Tibial artery (tissue), 4 donors: ENCODE measurements around the gene ADAMTSL3.

Experiments
- DNase-seq, 2 donors: peaks; one replicate each; pipeline ENCODE4 v3.0.0-alpha.2; 2019
- H3K27ac ChIP-seq, 2 donors: fragments of 200-600 bp; sonication (generic) in 1 of 2; 1 replicate in 1 of 2; 2 replicates in 1 of 2; pipeline ENCODE4 v1.5.1; 2018 to 2019; ENCODE audit warnings: mild to moderate bottlenecking in 1 of 2
- H3K27me3 ChIP-seq, 2 donors: fragments of 200-600 bp; sonication (generic) in 1 of 2; one replicate each; pipeline versions ENCODE4 v1.5.1 to v1.6.0; 2016 to 2019
- H3K36me3 ChIP-seq, 3 donors: fragments of 200-600 bp; sonication (generic) in 2 of 3; one replicate each; pipeline ENCODE4 v1.5.1; 2016 to 2019; ENCODE audit warnings: mild to moderate bottlenecking in 2 of 3
- H3K4me1 ChIP-seq, 4 donors: fragments of 200-600 bp; sonication (generic) in 2 of 4; 1 replicate in 3 of 4; 2 replicates in 1 of 4; pipeline ENCODE4 v1.5.1; 2016 to 2019
- H3K4me3 ChIP-seq, 2 donors: fragments of 200-600 bp; sonication (generic) in 1 of 2; 1 replicate in 1 of 2; 2 replicates in 1 of 2; pipeline ENCODE4 v1.5.1; 2018 to 2019; ENCODE audit warnings: mild to moderate bottlenecking in 2 of 2
- H3K9me3 ChIP-seq, 3 donors: fragments of 200-600 bp; sonication (generic) in 1 of 3; one replicate each; pipeline ENCODE4 v1.5.1; 2016 to 2019
- intact Hi-C: fragments of 100-400 bp; cut with DNase I; formaldehyde crosslinking; loops from one replicate; pipeline ENCODE4 v1.15.0; 2023; ENCODE audit warnings: low total_unique reads
- TF ChIP-seq, protein P1 (sequence below), 2 experiments: fragments of 200-600 bp in 1 of 2; fragments of 450-650 bp in 1 of 2; IDR thresholded peaks; one replicate each; pipeline ENCODE4 v1.5.1; 2017 to 2019; ENCODE audit warnings: antibody characterized with exemption in 2 of 2, mild to moderate bottlenecking in 1 of 2, moderate library complexity in 1 of 2

ADAMTSL3 gene, protein sequence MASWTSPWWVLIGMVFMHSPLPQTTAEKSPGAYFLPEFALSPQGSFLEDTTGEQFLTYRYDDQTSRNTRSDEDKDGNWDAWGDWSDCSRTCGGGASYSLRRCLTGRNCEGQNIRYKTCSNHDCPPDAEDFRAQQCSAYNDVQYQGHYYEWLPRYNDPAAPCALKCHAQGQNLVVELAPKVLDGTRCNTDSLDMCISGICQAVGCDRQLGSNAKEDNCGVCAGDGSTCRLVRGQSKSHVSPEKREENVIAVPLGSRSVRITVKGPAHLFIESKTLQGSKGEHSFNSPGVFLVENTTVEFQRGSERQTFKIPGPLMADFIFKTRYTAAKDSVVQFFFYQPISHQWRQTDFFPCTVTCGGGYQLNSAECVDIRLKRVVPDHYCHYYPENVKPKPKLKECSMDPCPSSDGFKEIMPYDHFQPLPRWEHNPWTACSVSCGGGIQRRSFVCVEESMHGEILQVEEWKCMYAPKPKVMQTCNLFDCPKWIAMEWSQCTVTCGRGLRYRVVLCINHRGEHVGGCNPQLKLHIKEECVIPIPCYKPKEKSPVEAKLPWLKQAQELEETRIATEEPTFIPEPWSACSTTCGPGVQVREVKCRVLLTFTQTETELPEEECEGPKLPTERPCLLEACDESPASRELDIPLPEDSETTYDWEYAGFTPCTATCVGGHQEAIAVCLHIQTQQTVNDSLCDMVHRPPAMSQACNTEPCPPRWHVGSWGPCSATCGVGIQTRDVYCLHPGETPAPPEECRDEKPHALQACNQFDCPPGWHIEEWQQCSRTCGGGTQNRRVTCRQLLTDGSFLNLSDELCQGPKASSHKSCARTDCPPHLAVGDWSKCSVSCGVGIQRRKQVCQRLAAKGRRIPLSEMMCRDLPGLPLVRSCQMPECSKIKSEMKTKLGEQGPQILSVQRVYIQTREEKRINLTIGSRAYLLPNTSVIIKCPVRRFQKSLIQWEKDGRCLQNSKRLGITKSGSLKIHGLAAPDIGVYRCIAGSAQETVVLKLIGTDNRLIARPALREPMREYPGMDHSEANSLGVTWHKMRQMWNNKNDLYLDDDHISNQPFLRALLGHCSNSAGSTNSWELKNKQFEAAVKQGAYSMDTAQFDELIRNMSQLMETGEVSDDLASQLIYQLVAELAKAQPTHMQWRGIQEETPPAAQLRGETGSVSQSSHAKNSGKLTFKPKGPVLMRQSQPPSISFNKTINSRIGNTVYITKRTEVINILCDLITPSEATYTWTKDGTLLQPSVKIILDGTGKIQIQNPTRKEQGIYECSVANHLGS (N-terminal part only)

DNA sequence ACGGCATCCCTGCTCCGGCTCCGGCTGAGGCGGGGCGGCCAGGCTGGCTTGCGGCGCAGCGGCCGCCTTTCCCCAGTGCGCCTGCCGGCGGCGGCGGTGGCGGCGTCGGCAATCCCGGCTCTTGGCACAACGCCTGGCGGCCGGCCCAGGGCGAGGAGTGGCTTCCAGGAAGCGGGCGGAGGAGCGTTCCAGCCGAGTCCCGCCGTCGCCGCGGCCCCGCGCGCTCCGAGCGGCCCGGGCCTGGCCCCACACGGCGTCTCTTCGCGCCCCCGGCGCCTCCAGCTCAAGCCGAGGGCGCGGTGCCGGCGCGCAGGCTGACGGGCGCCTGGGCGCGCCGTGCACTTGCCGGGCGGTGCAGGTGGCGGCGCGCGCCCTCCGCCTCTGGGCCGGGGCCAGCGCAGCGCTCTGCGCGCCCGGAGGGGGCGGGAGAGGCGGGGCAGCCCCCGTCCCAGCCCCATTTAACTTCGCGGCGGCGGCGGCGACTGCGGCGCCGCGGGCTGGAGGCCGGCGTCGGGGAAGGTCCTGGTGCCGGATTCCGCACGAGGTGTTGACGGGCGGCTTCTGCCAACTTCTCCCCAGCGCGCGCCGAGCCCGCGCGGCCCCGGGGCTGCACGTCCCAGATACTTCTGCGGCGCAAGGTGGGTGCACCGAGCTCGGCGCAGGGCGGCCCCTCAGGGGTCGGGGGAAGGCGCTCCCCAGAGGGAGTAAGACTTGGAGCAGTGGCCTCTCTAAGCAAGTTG, at the start of gene ADAMTSL3:
Gene ADAMTSL3, plus strand, starts transcription at position 485 of the 740 bp plus-strand sequence. CDS start 1,639 bp downstream, outside the sequence.
- Histone ChIP-seq H3K27me3 (no peaks in the 10 kb centered on the region), H3K27ac (peak within 1 kb of the TSS; percentile 90 to 92), H3K4me3 (peak within 1 kb of the TSS; percentile 75 to 91), H3K4me1 (peaks cover 0 to 55% (median 24%) of the 10 kb centered on the region in 4 donors), H3K9me3 (no peaks in the 10 kb centered on the region), H3K36me3 (no peaks in the 10 kb centered on the region)
- TF ChIP-seq, protein P1, sequence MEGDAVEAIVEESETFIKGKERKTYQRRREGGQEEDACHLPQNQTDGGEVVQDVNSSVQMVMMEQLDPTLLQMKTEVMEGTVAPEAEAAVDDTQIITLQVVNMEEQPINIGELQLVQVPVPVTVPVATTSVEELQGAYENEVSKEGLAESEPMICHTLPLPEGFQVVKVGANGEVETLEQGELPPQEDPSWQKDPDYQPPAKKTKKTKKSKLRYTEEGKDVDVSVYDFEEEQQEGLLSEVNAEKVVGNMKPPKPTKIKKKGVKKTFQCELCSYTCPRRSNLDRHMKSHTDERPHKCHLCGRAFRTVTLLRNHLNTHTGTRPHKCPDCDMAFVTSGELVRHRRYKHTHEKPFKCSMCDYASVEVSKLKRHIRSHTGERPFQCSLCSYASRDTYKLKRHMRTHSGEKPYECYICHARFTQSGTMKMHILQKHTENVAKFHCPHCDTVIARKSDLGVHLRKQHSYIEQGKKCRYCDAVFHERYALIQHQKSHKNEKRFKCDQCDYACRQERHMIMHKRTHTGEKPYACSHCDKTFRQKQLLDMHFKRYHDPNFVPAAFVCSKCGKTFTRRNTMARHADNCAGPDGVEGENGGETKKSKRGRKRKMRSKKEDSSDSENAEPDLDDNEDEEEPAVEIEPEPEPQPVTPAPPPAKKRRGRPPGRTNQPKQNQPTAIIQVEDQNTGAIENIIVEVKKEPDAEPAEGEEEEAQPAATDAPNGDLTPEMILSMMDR (IDR thresholded peaks at IDR 0.05) = peak; percentile 19 to 22
- intact Hi-C loops = loop anchor here (5.0 kb wide), 1 partner anchor 93 kb away; no protein-coding TSS in a partner anchor
- DNase-seq = peak; percentile 64 to 89

DNA sequence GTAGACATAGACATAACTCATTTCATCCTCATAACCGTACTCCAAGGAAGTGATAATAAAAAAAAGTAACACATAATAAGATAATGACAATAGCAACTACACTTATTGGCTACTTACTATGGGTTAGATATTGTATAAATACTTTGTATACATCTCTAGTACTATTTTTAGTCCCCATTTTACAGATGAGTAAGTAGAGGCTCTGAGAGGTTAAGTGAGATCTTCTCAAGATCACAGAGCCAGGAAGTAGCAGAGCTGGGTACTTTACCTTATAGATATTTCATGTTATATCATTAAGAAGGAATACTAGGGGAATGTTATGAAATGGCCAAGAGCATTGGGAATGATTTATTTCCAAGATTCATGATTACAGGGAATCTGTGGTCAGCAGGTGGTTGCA, 49.4 kb upstream of the ADAMTSL3 start:
- Histone ChIP-seq H3K4me1 (peaks cover 0 to 16% (median 6%) of the 10 kb centered on the region in 4 donors), H3K4me3 (no peak overlapping the region), H3K27me3 (no peaks in the 10 kb centered on the region), H3K27ac (no peak overlapping the region), H3K36me3 (no peaks in the 10 kb centered on the region), H3K9me3 (no peaks in the 10 kb centered on the region)
- no peak for DNase-seq
- TF ChIP-seq, protein P1 (IDR thresholded peaks at IDR 0.05) = no peak
- intact Hi-C loops = no loop called here

DNA sequence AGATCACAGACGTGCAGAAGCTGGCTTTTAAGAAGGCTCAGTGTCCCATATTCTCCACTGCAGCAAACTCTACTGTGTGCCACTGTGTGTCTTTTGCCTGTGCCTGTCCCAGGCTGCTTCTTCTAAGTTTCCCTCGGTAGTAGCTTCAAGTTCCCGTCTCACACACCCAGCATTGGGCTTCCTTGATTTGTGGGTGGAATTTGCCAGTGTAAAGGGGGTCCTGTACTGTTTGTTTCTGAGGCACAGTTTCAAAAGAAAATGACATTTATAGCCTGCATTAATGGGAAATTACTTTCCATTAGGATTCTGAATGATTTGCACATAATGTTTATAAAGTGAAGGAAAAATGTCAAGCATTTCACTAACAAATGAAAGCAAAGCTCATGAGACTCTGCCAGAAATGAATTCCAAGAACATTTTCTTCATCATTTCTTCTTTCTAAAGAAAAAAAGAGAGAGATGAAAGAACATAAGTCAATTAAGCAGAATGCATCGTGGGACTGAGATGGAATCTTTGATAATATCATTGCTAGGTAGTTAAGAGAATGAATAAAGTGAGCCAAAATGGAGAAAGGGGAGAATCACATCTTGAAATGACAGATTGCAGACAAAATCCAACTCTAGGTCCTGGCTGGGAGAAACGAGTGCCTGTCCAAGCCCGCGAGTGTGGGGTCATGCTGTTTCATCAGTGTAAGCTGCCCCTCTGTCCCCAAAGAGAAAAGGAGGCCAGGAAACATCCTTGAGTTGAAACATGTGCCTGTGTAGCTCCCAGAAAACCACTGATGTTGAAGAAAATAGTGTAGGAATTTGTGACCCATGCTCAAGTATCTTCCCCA, 48.6 kb upstream of the ADAMTSL3 start:
- intact Hi-C loops = no loop called here
- H3K27ac ChIP-seq = peak overlapping the region in 1 of 2 donors; percentile 23
- H3K9me3 ChIP-seq = no peaks in the 10 kb centered on the region
- H3K4me3 ChIP-seq = no peak overlapping the region
- peaks cover 0 to 16% (median 6%) of the 10 kb centered on the region in 4 donors for H3K4me1 ChIP-seq
- H3K36me3 ChIP-seq = no peaks in the 10 kb centered on the region
- H3K27me3 ChIP-seq = no peaks in the 10 kb centered on the region
- TF ChIP-seq, protein P1 (IDR thresholded peaks at IDR 0.05) = no peak
- peak in 1 of 2 donors; percentile 58 for DNase-seq

DNA sequence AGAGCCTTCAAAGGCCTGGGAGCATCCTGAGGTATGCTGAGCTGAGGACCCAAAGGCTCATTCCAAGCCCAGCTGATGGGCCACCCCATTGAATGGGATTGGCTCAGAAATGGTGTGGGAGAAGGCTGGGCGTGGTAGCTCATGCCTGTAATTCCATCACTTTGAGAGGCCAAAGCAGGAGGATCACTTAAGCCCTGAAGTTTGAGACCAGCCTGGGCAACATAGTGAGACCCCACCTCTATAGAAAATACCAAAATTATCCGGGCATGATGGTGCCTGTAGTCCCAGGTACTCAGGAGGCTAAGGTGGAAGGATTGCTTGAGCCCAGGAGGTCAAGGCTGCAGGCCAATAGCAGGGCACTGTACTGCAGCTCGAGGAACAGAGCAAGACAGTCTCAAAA, 43.8 kb upstream of the ADAMTSL3 start:
- Histone ChIP-seq H3K9me3 (no peaks in the 10 kb centered on the region), H3K36me3 (no peaks in the 10 kb centered on the region), H3K4me1 (peaks cover 0 to 12% (median 6%) of the 10 kb centered on the region in 4 donors), H3K4me3 (no peak overlapping the region), H3K27ac (no peak overlapping the region), H3K27me3 (no peaks in the 10 kb centered on the region)
- intact Hi-C loops = no loop called here
- TF ChIP-seq, protein P1 (IDR thresholded peaks at IDR 0.05) = no peak
- no peak for DNase-seq
